Left ventricle myocardium superior (tissue), 1 donor: Measurements from ENCODE around the gene BRAT1. TPM values are rescaled to one million over a fixed set of nuclear protein-coding genes. Genes with fewer than 3 reads are reported as not detected.

Experiments
- ATAC-seq: fragments of 200-7000 bp; cut with Tn5 transposase; one replicate; pipeline ENCODE4 v1.9.1; 2020; ENCODE audit warnings: mild to moderate bottlenecking, moderate library complexity
- DNase-seq: peaks from one replicate; pipeline ENCODE4 v3.0.0-alpha.2; 2020
- intact Hi-C: fragments of 100-400 bp; cut with micrococcal nuclease; formaldehyde crosslinking; loops from one replicate; pipeline ENCODE4 v1.11.0; 2022
- total RNA-seq: library from RNA; stranded (reverse); fragmentation: NEBNext Ultra II Directional; extraction: Animal tissue kit (Norgen Biotek cat#: 25700); gene quantifications from one replicate; pipeline ENCODE4 v1.2.1, GENCODE V29; 2021
- donor health status: DM: no; HTN: yes; CAD: no; lungs with severe emphysema.

The BRAT1 gene
- total RNA-seq, 1 donor from 2014 or later, result 16.5 TPM

DNA sequence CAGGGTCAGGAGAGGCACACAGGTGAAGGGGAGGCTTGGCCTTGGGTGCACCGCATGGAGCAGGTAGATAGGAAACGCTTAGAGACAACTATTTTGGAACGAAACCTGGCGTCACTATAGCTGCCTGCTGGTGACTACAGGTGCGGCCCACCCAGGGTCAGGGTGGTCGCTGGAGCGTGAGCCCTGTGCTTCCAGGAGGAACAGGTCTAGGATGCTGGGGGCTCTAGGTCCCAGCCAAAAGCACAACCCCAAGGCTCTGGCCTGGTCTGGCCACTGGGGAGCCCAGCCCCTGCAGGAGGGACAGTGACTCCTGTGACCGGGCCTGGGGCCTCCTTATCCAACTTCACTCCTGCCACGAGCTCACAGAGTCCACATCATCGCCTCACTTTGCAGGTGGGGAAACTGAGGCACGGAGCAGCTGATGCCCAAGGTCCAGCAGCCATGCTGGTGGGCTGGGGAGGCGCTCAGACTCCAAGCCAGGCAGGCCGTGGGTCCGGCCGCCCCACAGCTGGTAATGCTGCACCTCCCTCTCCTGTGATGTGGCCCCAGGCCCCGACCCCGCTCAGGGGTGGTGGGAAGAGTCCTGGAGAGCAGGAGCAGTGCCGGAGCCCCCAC lies 26.7 kb downstream of the BRAT1 start:
- intact Hi-C loops, result no loop called here
- no peak for ATAC-seq
- DNase-seq, result no peak

GRCh38 chr7:2527505-2528467 lies 27.5 kb downstream of the BRAT1 start:
- DNase-seq (peak; percentile 60), ATAC-seq (no peak)
- intact Hi-C loops, result no loop called here

- intact Hi-C loops, result no loop called here
- ATAC-seq, result no peak
- peak; percentile 31 for DNase-seq
These were observed 28.4 kb downstream of the BRAT1 start for GRCh38 chr7:2526659-2527504.

- intact Hi-C loops, result no loop called here
- DNase-seq (no peak), ATAC-seq (no peak)
These were observed 29.4 kb downstream of the BRAT1 start for GRCh38 chr7:2525658-2526630.

GRCh38 chr7:2524808-2525657 lies 30.3 kb downstream of the BRAT1 start:
- intact Hi-C loops, result no loop called here

DNA sequence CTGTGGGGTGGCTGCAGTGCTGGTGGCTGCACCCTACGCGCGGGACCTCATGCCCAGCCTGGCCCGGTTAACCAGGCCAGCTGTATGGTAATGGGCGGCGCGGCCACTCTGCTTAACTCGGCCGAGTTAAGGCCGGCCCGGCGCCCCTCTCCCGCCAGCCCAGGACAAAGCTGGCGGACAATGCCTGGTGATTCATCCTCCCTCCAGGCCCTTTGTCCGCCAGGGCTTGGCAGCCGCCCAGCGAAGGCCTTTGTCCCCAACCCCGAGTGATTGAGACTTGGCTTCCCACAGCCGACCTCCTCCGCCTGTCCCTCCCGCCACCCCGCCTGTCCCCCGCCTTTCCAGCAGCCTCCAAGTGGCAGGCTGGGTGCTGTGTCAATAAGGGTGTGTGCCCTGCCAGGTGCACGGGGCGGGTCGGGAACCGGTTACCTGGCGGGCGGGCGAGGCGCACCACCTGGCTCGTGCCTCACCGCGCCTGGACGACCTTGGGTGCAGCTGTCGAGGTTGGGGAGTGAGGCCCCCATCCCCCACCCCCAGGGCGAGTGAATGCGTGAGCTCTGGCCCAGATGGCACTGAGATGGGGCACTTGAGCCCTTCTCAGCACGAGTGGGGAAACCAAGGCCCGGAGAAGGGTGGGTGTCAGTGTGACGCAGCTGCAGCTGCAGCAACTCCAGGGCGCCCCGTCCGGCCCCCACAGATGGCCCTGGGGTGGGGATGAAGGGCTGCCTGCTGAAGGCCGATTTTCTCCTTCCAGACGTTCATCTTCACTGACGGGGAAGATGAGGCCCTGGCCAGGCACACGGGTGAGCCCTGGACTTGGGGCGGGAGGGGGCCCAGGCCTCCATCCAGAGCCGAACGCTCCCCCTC lies 31.1 kb downstream of the BRAT1 start:
- peak; percentile 89 for DNase-seq
- intact Hi-C loops, result no loop called here

More at GRCh38 chr7:2524808-2525657, 30.3 kb downstream of the BRAT1 start:
- ATAC-seq, result no peak
- DNase-seq, result peak; percentile 33

DNA sequence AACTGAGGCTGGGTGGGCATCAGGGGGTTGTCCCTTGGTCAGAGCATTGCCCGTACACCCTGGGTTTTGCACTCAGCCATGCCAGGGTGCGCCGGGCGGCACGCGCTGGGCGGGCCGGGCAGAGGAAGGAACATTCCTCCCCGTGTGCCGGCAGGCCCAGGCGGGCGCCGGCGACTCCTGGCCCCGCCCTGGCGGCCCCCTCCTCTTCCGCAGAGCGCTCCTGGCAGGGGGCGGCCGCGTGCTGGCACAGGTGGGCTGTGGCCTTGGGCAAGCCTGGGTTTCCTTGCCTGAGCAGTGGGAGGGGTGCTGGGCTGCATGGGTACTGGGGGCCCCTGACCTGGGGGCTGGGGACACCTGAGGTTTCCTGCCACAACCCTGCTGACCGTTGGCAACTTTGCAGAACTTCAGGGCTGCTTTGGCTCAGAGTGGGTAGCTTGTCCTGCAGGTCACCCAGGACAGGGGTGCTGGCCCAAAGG lies 31.8 kb downstream of the BRAT1 start:
- ATAC-seq (no peak), DNase-seq (no peak)

More for the DNA sequence above, 31.1 kb downstream of the BRAT1 start:
- peak; percentile 39 for ATAC-seq

GRCh38 chr7:2522780-2523433 lies 32.4 kb downstream of the BRAT1 start:
- DNase-seq (no peak), ATAC-seq (no peak)

More for the DNA sequence above, 31.8 kb downstream of the BRAT1 start:
- intact Hi-C loops, result no loop called here

GRCh38 chr7:2521952-2522591 lies 33.3 kb downstream of the BRAT1 start:
- ATAC-seq (peak; percentile 1), DNase-seq (peak; percentile 68)
- intact Hi-C loops, result no loop called here

More at GRCh38 chr7:2522780-2523433, 32.4 kb downstream of the BRAT1 start:
- intact Hi-C loops, result no loop called here

DNA sequence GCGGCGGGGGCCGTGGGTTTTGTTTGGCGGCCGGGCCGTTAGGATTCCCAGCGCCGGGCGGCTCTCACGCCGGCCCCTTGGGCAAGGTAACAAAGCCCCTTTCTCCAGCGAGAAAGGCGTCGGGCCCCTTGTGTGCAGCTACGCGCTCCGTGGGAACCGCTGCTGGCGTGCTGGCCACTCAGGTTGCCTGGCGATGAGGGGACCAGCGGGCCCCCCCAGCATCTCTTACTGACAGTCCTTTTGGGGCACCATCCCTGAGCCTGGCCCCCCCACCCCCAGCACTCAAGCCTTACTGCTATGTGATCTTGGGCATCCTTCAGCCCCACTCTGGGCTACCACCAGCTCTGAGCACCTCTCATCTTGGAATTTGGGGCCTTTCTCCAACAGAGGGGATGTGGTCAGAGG lies 34.0 kb downstream of the BRAT1 start:
- ATAC-seq (no peak), DNase-seq (no peak)
- intact Hi-C loops, result no loop called here

DNA sequence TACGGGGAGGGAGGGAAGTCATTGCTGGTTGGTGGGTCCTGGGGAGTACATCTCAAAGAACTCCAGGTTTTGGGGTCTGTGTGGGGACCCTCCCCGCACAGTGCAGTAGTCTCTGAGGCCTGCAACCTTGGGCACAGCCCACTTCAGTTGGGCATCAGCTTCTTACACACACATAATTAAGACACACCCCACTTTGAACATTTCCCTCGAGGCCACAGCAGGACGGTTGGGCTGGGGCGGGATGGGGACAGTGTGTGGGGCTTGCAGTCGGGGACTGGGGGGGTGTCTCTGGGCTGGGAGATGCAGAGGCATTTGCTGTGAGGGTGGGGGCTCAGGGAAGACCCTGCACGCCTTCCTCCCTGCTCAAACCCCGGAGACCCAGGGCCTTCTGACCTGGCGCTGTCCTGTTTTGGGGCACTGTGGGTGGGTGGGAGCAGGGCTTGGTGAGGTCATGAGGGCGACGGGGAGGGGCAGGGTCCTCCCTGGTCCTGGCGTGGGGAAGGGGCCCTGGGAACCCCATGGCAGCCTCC lies 34.5 kb downstream of the BRAT1 start:
- ATAC-seq (no peak), DNase-seq (no peak)
- intact Hi-C loops, result no loop called here

- DNase-seq, result no peak
- intact Hi-C loops, result no loop called here
- ATAC-seq, result no peak
These were observed 35.1 kb downstream of the BRAT1 start for GRCh38 chr7:2520131-2520760.

GRCh38 chr7:2519119-2519930 lies 36.0 kb downstream of the BRAT1 start, which contains the start of gene LFNG:
Gene LFNG (plus strand): TSS chr7:2519774. CDS start chr7:2519862, 88 bp downstream.
- DNase-seq (peak; percentile 95), ATAC-seq (peak; percentile 90)
- intact Hi-C loops, result no loop called here

GRCh38 chr7:2518737-2519118 lies 36.6 kb downstream of the BRAT1 start:
- peak; percentile 62 for DNase-seq
- intact Hi-C loops, result no loop called here
- peak; percentile 11 for ATAC-seq
